NCI-H1694 treated with DMSO at 0.1 percent for 48 hours (cell line): ENCODE data around the gene IQCF2.
"Not testable (repeated sequence)": the region's sequence is repeated elsewhere in the genome, so short reads cannot be mapped to it uniquely, and the experiment has no call there.

Experiments
- DNase-seq: peaks from one replicate; lab custom pipeline; 2025; lab: John Stamatoyannopoulos, UW

The IQCF2 gene

DNA sequence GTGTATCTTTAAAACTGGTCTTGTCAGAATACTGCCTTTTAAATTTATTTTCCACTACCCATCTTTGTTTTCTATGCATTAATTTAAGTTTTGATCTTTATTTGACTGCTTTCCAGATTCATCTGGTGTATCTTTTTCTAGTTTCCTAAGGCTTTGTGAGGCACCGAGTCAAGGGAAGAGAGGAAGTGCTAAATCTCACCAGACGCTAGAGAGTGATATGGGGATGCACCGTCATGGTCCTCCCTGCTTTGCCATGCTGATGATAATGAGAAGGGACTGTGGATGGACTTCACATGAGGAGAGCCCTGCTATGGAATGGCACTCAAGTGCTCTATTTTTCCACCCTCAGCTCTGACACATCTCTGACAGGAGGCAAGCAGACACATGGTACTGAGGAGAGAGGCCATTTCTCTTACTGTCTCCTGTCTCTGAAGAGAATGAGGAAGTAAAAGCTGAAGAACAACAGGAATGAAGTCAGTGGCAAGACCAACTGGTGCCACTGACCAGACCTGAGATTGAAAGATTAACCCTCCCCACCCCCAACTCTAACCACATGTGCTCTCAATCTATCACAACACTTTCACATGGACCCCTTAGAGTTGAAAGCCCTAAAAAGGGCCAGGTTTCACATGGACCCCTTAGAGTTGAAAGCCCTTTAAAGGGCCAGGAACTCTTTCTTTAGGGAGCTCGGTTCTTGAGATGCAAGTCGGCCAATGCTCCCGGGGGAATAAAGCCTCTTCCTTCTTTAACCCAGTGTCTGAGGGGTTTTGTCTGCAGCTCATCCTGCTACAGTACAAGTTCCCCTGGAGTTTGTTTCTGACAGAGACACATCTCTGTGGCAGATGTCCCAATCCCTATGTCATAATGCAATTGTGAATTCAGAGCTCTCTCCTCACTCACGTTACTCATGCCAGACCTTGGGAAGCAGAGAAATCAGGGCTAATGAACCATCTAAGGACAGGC lies at the start of gene IQCF2:
Gene IQCF2, plus strand, starts transcription at position 913 of the 963 bp plus-strand sequence. CDS start 52 bp downstream, outside the sequence.
- no peak for DNase-seq

DNA sequence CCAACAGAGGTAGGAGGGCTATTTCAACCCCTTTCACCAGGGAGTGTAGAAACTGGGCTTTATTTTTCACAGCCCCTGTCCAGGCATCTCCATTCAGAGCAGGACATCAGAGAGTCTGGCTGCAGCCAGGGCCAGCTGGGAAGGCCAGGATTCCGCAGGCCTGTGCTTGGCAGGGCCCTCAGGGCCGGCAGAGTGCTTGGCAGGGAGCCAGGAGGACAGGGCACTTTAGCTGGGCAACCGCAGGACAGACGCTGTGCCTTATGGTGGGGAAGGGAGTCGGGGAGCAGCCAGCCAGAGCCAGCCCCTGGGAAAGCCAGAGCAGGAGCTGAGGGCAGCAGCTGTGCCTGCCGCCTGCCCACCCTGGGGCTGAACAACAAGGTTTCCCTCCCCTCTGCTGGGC lies 47.9 kb upstream of the IQCF2 start:
- no peak for DNase-seq

- DNase-seq, result no peak
These were observed 47.4 kb upstream of the IQCF2 start for GRCh38 chr3:51814034-51814433.

- DNase-seq, result no peak
These were observed 45.8 kb upstream of the IQCF2 start for GRCh38 chr3:51815614-51816013.

GRCh38 chr3:51816723-51817122 lies 44.7 kb upstream of the IQCF2 start:
- DNase-seq, result no peak

- no peak for DNase-seq
These were observed 44.0 kb upstream of the IQCF2 start for GRCh38 chr3:51817375-51817774.

DNA sequence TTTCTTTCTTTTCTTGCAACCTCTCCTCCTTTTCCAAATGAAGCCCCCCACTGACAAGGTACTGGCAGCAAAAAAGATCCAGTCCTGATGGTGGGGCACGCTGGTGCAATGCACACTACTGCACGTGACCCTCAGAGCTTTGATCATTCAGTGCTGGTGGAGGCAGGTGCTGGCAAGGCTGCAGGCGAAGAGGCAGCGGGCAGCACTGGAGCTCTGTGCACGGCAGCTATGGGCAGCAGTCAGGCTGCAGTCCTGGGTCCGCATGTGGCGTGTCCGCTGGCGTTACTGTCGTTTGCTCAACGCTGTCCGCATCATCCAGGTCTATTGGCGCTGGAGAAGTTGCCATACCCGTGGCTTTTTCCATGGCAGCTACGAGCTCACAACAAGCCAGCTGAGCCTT lies 42.3 kb upstream of the IQCF2 start:
- DNase-seq, result no peak

DNA sequence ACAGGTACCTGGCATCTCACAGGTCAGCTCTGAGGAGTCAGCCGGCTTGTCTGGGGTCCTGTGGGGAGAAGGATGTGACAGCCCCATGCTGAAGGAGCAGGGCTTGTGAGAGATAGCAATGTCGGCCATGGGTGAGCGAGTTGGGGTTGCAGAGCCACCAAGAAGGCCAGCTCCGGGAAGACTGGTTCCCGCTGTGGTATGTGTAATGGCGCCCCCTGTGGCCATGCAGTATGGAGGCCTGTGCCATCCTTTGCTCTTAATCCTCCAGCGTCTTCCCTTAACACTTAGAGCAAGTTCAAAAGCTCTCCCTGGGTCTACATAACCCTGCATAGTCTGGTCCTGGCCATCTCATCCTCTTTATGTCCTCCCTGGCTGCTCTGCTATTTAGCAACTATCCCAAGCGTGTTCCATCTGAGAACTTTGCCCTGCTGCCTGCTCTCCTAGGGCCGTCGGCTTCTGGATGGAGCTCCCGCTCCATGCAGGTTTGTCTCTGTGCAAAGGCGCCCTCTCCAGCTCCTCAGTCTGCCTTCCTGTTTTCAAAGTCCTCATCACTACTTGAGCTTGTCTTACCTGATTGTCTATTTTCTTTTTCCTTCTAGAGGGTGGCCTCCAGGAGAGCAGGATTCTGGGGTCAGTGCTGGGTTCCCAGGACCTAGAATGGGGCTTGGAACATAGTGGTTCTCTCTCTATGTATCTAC lies 41.6 kb upstream of the IQCF2 start:
- no peak for DNase-seq

GRCh38 chr3:51828297-51828696 lies 33.1 kb upstream of the IQCF2 start:
- DNase-seq, result no peak

DNA sequence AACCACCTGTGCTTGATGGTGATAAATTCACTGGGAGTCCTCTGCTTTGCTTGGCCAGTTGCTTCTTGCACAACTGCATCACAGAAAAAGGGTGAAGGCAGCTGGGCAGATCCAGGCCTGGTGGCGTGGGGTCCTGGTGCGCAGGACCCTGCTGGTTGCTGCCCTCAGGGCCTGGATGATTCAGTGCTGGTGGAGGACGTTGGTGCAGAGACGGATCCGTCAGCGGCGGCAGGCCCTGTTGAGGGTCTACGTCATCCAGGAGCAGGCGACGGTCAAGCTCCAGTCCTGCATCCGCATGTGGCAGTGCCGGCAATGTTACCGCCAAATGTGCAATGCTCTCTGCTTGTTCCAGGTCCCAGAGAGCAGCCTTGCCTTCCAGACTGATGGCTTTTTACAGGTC lies 31.1 kb upstream of the IQCF2 start:
- DNase-seq, result no peak

DNA sequence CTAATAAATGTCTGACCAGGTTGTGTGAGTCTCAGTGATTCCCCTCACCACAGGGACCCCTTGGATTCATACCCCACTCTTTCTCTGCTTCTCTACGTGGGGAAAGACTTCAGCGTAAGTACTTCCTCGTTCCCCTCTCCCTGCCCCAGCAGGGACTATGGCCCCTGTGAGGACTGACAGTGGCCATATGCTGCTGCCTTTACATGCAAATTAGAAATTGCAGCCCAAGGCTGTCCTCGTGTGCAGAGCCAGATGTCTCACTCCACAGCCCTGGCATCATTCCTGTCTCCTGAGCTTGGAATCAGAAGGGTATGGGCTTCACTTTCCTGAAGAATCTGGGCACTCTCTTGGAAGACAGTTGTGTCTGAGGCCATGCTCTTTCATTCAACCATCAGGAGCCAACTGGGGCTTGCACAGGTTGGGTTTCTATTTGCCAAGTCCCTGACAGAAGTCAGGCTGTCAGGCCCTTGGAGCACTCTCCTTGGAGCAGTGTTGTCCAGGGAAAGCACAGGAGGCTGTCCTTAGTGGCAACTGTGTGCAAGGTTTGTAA lies 30.5 kb upstream of the IQCF2 start:
- DNase-seq, result no peak

DNA sequence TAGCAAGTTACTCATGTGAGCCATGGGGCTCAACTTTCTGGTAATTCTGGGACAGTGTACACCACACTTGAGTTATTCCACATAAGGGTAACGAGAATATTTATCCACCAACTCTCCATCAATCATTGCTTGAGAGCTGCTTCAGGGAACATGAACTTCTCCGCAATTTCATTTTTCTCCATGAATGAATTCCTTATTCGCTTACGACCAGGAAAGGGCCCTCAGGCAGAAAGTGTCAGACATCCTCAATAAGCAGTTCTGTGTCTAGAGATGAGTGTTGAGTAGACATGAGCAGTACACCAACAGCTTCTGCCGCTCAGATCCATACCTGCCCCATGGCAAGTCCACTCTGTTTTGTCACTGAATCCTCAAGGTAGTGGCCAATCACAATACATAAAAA lies 24.8 kb upstream of the IQCF2 start:
- no peak for DNase-seq

DNA sequence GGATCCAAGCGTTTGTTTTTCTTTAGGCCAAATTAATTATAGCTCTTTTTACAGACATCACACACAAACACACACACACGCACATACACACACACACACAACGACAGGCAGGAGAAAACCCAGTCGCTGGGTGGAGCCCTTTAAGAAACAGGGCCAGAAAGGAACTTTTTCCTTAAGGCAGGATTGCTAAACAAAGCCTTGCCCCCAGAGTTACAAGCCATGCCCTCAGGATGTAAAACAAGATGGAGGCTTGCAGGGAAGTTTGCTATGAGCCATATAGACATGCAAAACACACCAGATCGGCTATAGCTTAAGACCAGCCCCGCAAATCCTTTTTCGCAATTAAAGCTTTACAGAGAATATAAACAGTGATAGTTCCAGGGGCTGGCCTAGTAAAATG lies 16.3 kb upstream of the IQCF2 start:
- no peak for DNase-seq

DNA sequence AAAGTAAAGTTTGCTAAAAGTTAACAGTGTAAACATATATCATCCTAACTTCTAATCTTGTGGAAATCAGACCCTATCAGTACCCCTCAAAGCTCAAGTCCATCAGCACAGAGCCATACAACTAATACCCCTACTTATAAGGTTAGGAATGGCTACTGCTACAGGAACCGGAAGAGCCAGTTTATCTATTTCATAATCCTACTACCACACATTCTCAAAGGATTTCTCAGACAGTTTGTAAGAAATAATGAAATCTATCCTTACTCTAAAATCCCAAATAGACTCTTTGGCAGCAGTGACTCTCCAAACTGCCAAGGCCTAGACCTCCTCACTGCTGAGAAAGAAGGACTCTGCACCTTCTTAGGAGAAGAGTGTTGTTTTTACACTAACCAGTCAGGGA lies 6.0 kb upstream of the IQCF2 start:
- not testable (repeated sequence) for DNase-seq

DNA sequence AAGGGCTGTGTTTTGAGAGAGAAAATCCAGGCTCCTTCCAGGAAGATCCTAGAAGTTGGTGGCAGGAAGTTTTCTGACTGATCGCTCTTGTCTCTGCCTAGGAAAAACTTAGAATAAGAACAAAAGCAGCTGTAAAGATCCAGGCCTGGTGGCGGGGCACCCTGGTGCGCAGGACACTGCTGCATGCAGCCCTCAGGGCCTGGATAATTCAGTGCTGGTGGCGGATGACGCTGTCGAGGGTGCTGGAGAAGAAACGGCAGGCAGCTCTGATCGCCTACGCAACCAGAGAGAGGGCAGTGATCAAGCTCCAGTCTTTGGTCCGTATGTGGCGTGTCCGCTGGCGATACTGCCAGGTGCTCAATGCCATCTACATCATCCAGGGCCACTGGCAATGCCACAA lies 1.5 kb downstream of the IQCF2 start:
- no peak for DNase-seq

GRCh38 chr3:51868896-51869295 lies 7.5 kb downstream of the IQCF2 start:
- not testable (repeated sequence) for DNase-seq

DNA sequence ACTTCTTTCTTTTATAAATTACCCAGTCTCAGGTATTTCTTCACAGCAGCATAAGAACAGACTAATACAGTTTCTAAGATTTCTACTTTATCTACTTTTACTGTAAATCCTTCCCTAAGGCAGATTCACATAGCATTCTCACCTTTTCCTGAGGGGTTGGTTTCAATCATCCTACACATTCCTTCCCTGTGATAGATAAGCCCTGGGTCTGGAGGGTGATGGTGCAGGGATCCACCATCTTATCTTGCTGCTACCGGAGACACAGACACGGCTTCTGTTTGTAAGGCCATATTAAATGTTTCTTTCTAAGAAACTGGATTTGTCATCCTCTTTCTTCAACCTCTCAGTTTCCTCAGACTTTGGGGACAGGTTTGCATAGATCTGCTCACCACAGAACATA lies 7.9 kb downstream of the IQCF2 start:
- DNase-seq, result no peak

GRCh38 chr3:51873253-51873766 lies 11.9 kb downstream of the IQCF2 start:
- no peak for DNase-seq

- no peak for DNase-seq
These were observed 12.5 kb downstream of the IQCF2 start for GRCh38 chr3:51873876-51874275.

- no peak for DNase-seq
These were observed 13.0 kb downstream of the IQCF2 start for GRCh38 chr3:51874411-51874810.

- no peak for DNase-seq
These were observed 13.5 kb downstream of the IQCF2 start for GRCh38 chr3:51874889-51875288.

GRCh38 chr3:51875501-51875900 lies 14.1 kb downstream of the IQCF2 start, which contains the start of gene IQCF5:
TSS of gene IQCF5 (minus strand) at chr3:51875601. CDS start at chr3:51875531, 70 bp downstream.
- no peak for DNase-seq

GRCh38 chr3:51876186-51876585 lies 14.8 kb downstream of the IQCF2 start:
- DNase-seq, result no peak
